HEK293 (cell line): ENCODE measurements around the gene CCDC78.

Experiments used
- CTCF ChIA-PET: fragments of 350-600 bp; formaldehyde crosslinking; extraction: SDS; loops from one replicate; lab custom pipeline; 2021; ENCODE audit warnings: antibody characterized with exemption; lab: Yijun Ruan, JAX
- POLR2A ChIA-PET: fragments of 300-600 bp; formaldehyde crosslinking; extraction: SDS; loops from one replicate; lab custom pipeline; 2020; ENCODE audit warnings: antibody characterized with exemption, inconsistent platforms; lab: Yijun Ruan, JAX
- H3K27ac ChIP-seq: fragments of 200-500 bp; sonication (Bioruptor generic); 2 replicates; pipeline ENCODE4 v1.5.1; 2014; ENCODE audit warnings: low read depth, low read length, control low read depth, inconsistent platforms; ENCODE audit errors: extremely low read depth
- H3K36me3 ChIP-seq, 2 experiments: fragments of 200-500 bp in 1 of 2; sonication (Bioruptor generic) in 1 of 2; 1 replicate in 1 of 2; 2 replicates in 1 of 2; pipeline ENCODE4 v1.5.1; 2014 to 2017; ENCODE audit warnings: inconsistent platforms in 2 of 2, low read length in 2 of 2; ENCODE audit not compliant: control insufficient read depth in 2 of 2, insufficient read depth in 1 of 2
- H3K4me1 ChIP-seq: fragments of 200-500 bp; sonication (Bioruptor generic); 2 replicates; pipeline ENCODE4 v1.5.1; 2014; ENCODE audit warnings: mild to moderate bottlenecking, low read length, inconsistent platforms; ENCODE audit not compliant: control insufficient read depth, insufficient read depth
- H3K4me3 ChIP-seq: 2 replicates; pipeline ENCODE4 v1.5.1; 2011; ENCODE audit warnings: low read depth, mild to moderate bottlenecking, control low read depth, low read length, moderate library complexity
- H3K9me3 ChIP-seq: fragments of 200-500 bp; sonication (Bioruptor generic); 2 replicates; pipeline ENCODE4 v1.5.1; 2014; ENCODE audit warnings: low read depth, low read length, inconsistent platforms; ENCODE audit not compliant: control insufficient read depth, insufficient read depth
- BCL11B ChIP-seq: fragments of 450-650 bp; formaldehyde crosslinking; IDR thresholded peaks from 2 replicates; pipeline ENCODE4 v1.5.1; 2016; ENCODE audit warnings: low read depth, missing biosample characterization, missing genetic modification characterization
- GLIS2 ChIP-seq: fragments of 450-650 bp; formaldehyde crosslinking; IDR thresholded peaks from 2 replicates; pipeline ENCODE4 v1.5.1; 2016; ENCODE audit warnings: missing biosample characterization, missing genetic modification characterization
- MEIS1 ChIP-seq: sonication (generic); formaldehyde crosslinking; IDR thresholded peaks from 2 replicates; pipeline ENCODE4 v1.8.1; 2022; ENCODE audit warnings: missing genetic modification reagents, mild to moderate bottlenecking, borderline replicate concordance
- OSR2 ChIP-seq: fragments of 450-650 bp; formaldehyde crosslinking; IDR thresholded peaks from 2 replicates; pipeline ENCODE4 v1.5.1; 2016; ENCODE audit warnings: missing biosample characterization, missing genetic modification characterization
- PATZ1 ChIP-seq: fragments of 450-650 bp; formaldehyde crosslinking; IDR thresholded peaks from 2 replicates; pipeline ENCODE4 v1.5.1; 2016; ENCODE audit warnings: missing biosample characterization, missing genetic modification characterization
- PRDM4 ChIP-seq: fragments of 450-650 bp; formaldehyde crosslinking; IDR thresholded peaks from 2 replicates; pipeline ENCODE4 v1.5.1; 2017; ENCODE audit warnings: missing biosample characterization, missing genetic modification characterization
- SCRT2 ChIP-seq: fragments of 450-650 bp; formaldehyde crosslinking; IDR thresholded peaks from 2 replicates; pipeline ENCODE4 v1.5.1; 2016; ENCODE audit warnings: missing biosample characterization, missing genetic modification characterization
- SP3 ChIP-seq: fragments of 450-650 bp; formaldehyde crosslinking; IDR thresholded peaks from 2 replicates; pipeline ENCODE4 v1.5.1; 2016; ENCODE audit warnings: missing biosample characterization, missing genetic modification characterization
- ZBTB17 ChIP-seq: fragments of 450-650 bp; formaldehyde crosslinking; IDR thresholded peaks from 2 replicates; pipeline ENCODE4 v1.5.1; 2016; ENCODE audit warnings: missing biosample characterization, missing genetic modification characterization
- ZIC2 ChIP-seq: fragments of 450-650 bp; formaldehyde crosslinking; IDR thresholded peaks from 2 replicates; pipeline ENCODE4 v1.5.1; 2016; ENCODE audit warnings: missing biosample characterization, missing genetic modification characterization
- ZNF133 ChIP-seq: fragments of 450-650 bp; formaldehyde crosslinking; IDR thresholded peaks from 2 replicates; pipeline ENCODE4 v1.5.1; 2016; ENCODE audit warnings: missing biosample characterization, missing genetic modification characterization
- ZNF175 ChIP-seq: fragments of 450-650 bp; formaldehyde crosslinking; IDR thresholded peaks from 2 replicates; pipeline ENCODE4 v1.5.1; 2016; ENCODE audit warnings: missing biosample characterization, missing genetic modification characterization
- ZNF223 ChIP-seq: fragments of 450-650 bp; formaldehyde crosslinking; IDR thresholded peaks from 2 replicates; pipeline ENCODE4 v1.5.1; 2016; ENCODE audit warnings: missing biosample characterization, missing genetic modification characterization
- ZNF26 ChIP-seq: fragments of 450-650 bp; formaldehyde crosslinking; IDR thresholded peaks from 2 replicates; pipeline ENCODE4 v1.5.1; 2016; ENCODE audit warnings: missing biosample characterization, missing genetic modification characterization
- ZNF335 ChIP-seq: fragments of 450-650 bp; formaldehyde crosslinking; conservative IDR thresholded peaks from 2 replicates; pipeline ENCODE4 v1.5.1; 2016; ENCODE audit warnings: missing biosample characterization, missing genetic modification characterization
- ZNF404 ChIP-seq: fragments of 450-650 bp; formaldehyde crosslinking; IDR thresholded peaks from 2 replicates; pipeline ENCODE4 v1.5.1; 2017; ENCODE audit warnings: missing biosample characterization, missing genetic modification characterization
- ZNF416 ChIP-seq: fragments of 450-650 bp; formaldehyde crosslinking; IDR thresholded peaks from 2 replicates; pipeline ENCODE4 v1.5.1; 2016; ENCODE audit warnings: missing biosample characterization, missing genetic modification characterization
- ZNF433 ChIP-seq: fragments of 450-650 bp; formaldehyde crosslinking; IDR thresholded peaks from 2 replicates; pipeline ENCODE4 v1.5.1; 2016; ENCODE audit warnings: missing biosample characterization, missing genetic modification characterization, low read depth
- ZNF571 ChIP-seq: fragments of 450-650 bp; formaldehyde crosslinking; IDR thresholded peaks from 2 replicates; pipeline ENCODE4 v1.5.0; 2017; ENCODE audit warnings: missing biosample characterization, missing genetic modification characterization
- ZNF692 ChIP-seq: fragments of 450-650 bp; formaldehyde crosslinking; IDR thresholded peaks from 2 replicates; pipeline ENCODE4 v1.5.1; 2016; ENCODE audit warnings: missing biosample characterization, missing genetic modification characterization
- TF ChIP-seq, protein P1 (sequence below): fragments of 450-650 bp; formaldehyde crosslinking; IDR thresholded peaks from 2 replicates; pipeline ENCODE4 v1.5.1; 2016; ENCODE audit warnings: missing biosample characterization, missing genetic modification characterization

Gene CCDC78

GRCh38 chr16:774086-775001, 48.1 kb upstream of the CCDC78 start:
- no peaks in the 10 kb centered on the region for H3K4me1 ChIP-seq
- ChIA-PET POLR2A (interaction anchor here (1.2 kb wide), 1 partner anchor 391 kb away, joined by 4 read pairs; no protein-coding TSS in a partner anchor), CTCF (no interaction called here)
- H3K36me3 ChIP-seq: no peaks in the 10 kb centered on the region
- no peak overlapping the region for H3K4me3 ChIP-seq
- H3K9me3 ChIP-seq: no peaks in the 10 kb centered on the region
- H3K27ac ChIP-seq: no peak overlapping the region
- TF ChIP-seq BCL11B (peak; percentile 84), OSR2 (tag by site-specific recombination) (no peak)

DNA sequence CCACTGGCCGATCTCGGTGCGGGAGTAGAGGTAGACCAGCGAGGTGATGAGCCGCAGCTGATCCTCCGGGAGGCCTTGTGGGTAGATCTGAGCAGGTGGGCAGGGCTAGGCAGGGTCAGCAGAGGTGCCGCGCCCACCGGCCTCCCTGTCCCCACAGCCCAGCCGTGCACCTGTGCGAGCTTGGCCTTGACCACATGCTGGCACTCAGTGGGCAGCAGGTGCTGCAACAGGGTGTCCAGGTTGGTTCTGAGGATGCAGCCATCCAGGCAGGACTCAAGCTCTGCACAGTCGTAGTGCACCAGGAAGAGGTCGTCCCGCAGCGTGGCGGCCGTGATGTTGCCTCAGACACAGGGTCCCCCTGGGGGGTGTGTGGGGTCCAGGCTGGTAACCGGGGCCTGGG, 46.7 kb upstream of the CCDC78 start:
- Histone ChIP-seq H3K4me1 (no peaks in the 10 kb centered on the region), H3K36me3 (no peaks in the 10 kb centered on the region), H3K4me3 (no peak overlapping the region), H3K27ac (no peak overlapping the region), H3K9me3 (no peaks in the 10 kb centered on the region)
- CTCF ChIA-PET: interaction anchor here (1.1 to 1.4 kb wide), 2 partner anchors 12 to 60 kb away, joined by 4 to 6 read pairs; no protein-coding TSS in a partner anchor
- TF ChIP-seq SCRT2 (tag by site-specific recombination): peak; percentile 64; the same call in 1 of the 2 replicates
- TF ChIP-seq ZIC2 (tag by site-specific recombination): no peak
- TF ChIP-seq, protein P1, sequence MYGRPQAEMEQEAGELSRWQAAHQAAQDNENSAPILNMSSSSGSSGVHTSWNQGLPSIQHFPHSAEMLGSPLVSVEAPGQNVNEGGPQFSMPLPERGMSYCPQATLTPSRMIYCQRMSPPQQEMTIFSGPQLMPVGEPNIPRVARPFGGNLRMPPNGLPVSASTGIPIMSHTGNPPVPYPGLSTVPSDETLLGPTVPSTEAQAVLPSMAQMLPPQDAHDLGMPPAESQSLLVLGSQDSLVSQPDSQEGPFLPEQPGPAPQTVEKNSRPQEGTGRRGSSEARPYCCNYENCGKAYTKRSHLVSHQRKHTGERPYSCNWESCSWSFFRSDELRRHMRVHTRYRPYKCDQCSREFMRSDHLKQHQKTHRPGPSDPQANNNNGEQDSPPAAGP (tag by site-specific recombination): no peak
- POLR2A ChIA-PET: interaction anchor here (0.6 to 1.2 kb wide), 3 partner anchors 10 to 393 kb away, joined by 3 to 5 read pairs (median 4); no protein-coding TSS in a partner anchor

DNA sequence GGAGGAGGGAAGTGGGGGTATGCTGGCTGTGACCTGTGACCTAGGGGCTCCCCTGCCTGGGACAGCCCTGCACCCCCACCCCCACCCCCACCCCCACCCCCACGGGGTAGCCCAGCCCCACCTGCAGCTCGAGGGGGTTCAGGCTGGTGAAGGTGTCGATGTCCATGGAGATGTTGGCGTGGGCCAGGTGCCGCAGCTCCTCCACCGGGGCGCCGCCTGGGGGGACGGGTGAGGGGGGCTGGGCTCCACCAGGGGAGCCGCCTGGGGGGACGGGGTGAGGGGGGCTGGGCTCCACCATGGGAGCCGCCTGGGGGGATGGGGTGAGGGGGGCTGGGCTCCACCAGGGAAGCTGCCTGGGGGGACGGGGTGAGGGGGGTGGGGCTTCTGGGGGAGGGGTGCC, 44.2 kb upstream of the CCDC78 start:
- Histone ChIP-seq H3K36me3 (no peaks in the 10 kb centered on the region), H3K4me3 (no peak overlapping the region), H3K9me3 (no peaks in the 10 kb centered on the region), H3K27ac (no peak overlapping the region), H3K4me1 (no peaks in the 10 kb centered on the region)
- CTCF ChIA-PET: interaction anchor here (0.6 to 1.6 kb wide), 4 partner anchors 14 to 60 kb away, joined by 3 to 4 read pairs (median 3); no protein-coding TSS in a partner anchor
- POLR2A ChIA-PET: no interaction called here
- TF ChIP-seq ZBTB17 (tag by site-specific recombination): no peak
- no peak for TF ChIP-seq ZNF433 (tag by site-specific recombination)
- TF ChIP-seq MEIS1 (CRISPR knock-in tag): no peak
- no peak for TF ChIP-seq ZNF133 (tag by site-specific recombination)
- TF ChIP-seq ZNF175 (tag by site-specific recombination): no peak
- TF ChIP-seq ZNF416 (tag by site-specific recombination): no peak
- TF ChIP-seq ZNF335 (tag by site-specific recombination): no peak
- TF ChIP-seq PATZ1: no peak
- TF ChIP-seq ZNF404 (tag by site-specific recombination): no peak
- TF ChIP-seq GLIS2 (tag by site-specific recombination): no peak
- no peak for TF ChIP-seq ZNF692 (tag by site-specific recombination)
- TF ChIP-seq ZNF26: no peak
- TF ChIP-seq SP3 (tag by site-specific recombination): no peak
- TF ChIP-seq ZNF223: no peak
- no peak for TF ChIP-seq PRDM4 (tag by site-specific recombination)
- TF ChIP-seq ZIC2 (tag by site-specific recombination): no peak
- TF ChIP-seq ZNF571 (tag by site-specific recombination): no peak
- TF ChIP-seq, all 188 proteins: peak for 0
